ENCODE results near the gene SNX3.

Gene SNX3

GRCh38 chr6:108268845-108269244, 8.0 kb upstream of the SNX3 start:
- DNase-seq (ENCODE audit: low spot score) (no peak), ATAC-seq (ENCODE audit: low read depth) (no peak)
- TF ChIP-seq, protein P1, sequence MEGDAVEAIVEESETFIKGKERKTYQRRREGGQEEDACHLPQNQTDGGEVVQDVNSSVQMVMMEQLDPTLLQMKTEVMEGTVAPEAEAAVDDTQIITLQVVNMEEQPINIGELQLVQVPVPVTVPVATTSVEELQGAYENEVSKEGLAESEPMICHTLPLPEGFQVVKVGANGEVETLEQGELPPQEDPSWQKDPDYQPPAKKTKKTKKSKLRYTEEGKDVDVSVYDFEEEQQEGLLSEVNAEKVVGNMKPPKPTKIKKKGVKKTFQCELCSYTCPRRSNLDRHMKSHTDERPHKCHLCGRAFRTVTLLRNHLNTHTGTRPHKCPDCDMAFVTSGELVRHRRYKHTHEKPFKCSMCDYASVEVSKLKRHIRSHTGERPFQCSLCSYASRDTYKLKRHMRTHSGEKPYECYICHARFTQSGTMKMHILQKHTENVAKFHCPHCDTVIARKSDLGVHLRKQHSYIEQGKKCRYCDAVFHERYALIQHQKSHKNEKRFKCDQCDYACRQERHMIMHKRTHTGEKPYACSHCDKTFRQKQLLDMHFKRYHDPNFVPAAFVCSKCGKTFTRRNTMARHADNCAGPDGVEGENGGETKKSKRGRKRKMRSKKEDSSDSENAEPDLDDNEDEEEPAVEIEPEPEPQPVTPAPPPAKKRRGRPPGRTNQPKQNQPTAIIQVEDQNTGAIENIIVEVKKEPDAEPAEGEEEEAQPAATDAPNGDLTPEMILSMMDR (IDR thresholded peaks at IDR 0.05; ENCODE audit: poor library complexity, severe bottlenecking) = no peak
- H3K4me3 ChIP-seq (ENCODE audit: severe bottlenecking) = no peak overlapping the region
- no peaks in the 10 kb centered on the region for H3K4me1 ChIP-seq (ENCODE audit: insufficient read depth, poor library complexity, severe bottlenecking)
- H3K27me3 ChIP-seq (ENCODE audit: insufficient read depth, poor library complexity, severe bottlenecking) = no peaks in the 10 kb centered on the region
- no peak overlapping the region for H3K27ac ChIP-seq (ENCODE audit: poor library complexity, severe bottlenecking)
- no peaks in the 10 kb centered on the region for H3K36me3 ChIP-seq (ENCODE audit: low read depth)
- no peaks in the 10 kb centered on the region for H3K9me3 ChIP-seq (ENCODE audit: severe bottlenecking)

DNA sequence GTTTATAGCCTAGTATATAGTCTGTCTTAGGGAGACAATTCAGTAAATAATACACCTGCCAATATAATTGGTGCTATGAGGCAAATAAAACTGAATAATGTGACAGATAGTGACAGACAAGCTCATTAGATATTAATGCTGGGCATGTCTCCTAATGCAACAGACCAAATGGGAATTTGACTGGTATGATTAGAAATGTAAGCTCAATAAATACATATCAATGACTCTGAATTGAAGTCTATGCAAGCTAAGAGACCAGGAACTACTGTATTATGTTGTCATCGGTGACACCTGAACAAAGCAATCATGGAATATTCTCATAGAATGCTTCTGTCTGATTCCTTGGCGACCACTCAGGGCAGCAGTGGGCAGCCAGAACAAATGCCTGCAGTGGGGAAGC, 2.5 kb upstream of the SNX3 start:
- no peaks in the 10 kb centered on the region for H3K27me3 ChIP-seq (ENCODE audit: insufficient read depth, poor library complexity, severe bottlenecking)
- DNase-seq (ENCODE audit: low spot score) = no peak
- TF ChIP-seq, protein P1 (IDR thresholded peaks at IDR 0.05; ENCODE audit: poor library complexity, severe bottlenecking) = no peak
- no peak overlapping the region for H3K4me3 ChIP-seq (ENCODE audit: severe bottlenecking)
- no peak for ATAC-seq (ENCODE audit: low read depth)
- no peak overlapping the region for H3K27ac ChIP-seq (ENCODE audit: poor library complexity, severe bottlenecking)
- no peaks in the 10 kb centered on the region for H3K36me3 ChIP-seq (ENCODE audit: low read depth)
- H3K4me1 ChIP-seq (ENCODE audit: insufficient read depth, poor library complexity, severe bottlenecking) = peaks cover 9% of the 10 kb centered on the region
- no peaks in the 10 kb centered on the region for H3K9me3 ChIP-seq (ENCODE audit: severe bottlenecking)

DNA sequence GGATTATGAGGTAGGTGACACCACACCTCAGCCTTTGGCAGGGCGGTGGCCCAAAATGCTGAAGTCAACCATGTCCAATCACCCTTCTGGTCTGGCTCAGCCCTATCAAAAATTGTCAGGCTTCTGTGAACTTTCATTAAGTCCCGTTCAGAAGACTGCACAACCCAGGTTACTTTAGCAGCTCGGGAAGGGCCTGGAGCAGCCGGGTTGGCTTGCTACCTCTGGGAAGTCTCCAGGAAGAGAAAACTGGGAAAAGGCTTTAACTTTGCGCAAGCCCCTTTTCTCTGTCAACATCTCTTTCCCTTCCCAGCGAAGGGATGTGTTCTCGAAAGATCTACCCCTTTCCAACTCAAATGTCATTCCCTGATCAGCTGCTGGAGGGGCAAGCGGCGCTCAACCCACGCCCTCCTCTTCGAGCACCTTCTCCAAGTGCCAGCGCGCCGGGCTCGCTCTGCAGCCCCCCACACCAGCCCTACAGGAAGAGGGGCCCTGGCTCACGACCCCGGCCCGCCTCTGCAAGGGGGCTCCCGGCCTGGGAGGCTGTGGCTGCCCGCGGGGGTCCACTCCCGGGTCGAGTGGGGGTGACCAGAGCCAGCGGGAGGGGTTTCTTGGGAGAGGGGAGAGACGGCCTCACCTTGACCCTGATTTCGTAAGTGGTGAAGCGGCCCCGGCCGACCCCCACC, 573 bp downstream of the SNX3 start:
- Histone ChIP-seq H3K27ac (ENCODE audit: poor library complexity, severe bottlenecking) (peak overlapping the region; percentile 71), H3K36me3 (ENCODE audit: low read depth) (peaks cover 18% of the 10 kb centered on the region; the same call in 1 of the 2 replicates), H3K9me3 (ENCODE audit: severe bottlenecking) (no peaks in the 10 kb centered on the region), H3K4me3 (ENCODE audit: severe bottlenecking) (peak overlapping the region; percentile 67), H3K4me1 (ENCODE audit: insufficient read depth, poor library complexity, severe bottlenecking) (peaks cover 9% of the 10 kb centered on the region), H3K27me3 (ENCODE audit: insufficient read depth, poor library complexity, severe bottlenecking) (no peaks in the 10 kb centered on the region)
- TF ChIP-seq, protein P1 (IDR thresholded peaks at IDR 0.05; ENCODE audit: poor library complexity, severe bottlenecking) = no peak
- DNase-seq (ENCODE audit: low spot score) (no peak), ATAC-seq (ENCODE audit: low read depth) (peak; percentile 7; the same call in 2 of the 3 replicates)

DNA sequence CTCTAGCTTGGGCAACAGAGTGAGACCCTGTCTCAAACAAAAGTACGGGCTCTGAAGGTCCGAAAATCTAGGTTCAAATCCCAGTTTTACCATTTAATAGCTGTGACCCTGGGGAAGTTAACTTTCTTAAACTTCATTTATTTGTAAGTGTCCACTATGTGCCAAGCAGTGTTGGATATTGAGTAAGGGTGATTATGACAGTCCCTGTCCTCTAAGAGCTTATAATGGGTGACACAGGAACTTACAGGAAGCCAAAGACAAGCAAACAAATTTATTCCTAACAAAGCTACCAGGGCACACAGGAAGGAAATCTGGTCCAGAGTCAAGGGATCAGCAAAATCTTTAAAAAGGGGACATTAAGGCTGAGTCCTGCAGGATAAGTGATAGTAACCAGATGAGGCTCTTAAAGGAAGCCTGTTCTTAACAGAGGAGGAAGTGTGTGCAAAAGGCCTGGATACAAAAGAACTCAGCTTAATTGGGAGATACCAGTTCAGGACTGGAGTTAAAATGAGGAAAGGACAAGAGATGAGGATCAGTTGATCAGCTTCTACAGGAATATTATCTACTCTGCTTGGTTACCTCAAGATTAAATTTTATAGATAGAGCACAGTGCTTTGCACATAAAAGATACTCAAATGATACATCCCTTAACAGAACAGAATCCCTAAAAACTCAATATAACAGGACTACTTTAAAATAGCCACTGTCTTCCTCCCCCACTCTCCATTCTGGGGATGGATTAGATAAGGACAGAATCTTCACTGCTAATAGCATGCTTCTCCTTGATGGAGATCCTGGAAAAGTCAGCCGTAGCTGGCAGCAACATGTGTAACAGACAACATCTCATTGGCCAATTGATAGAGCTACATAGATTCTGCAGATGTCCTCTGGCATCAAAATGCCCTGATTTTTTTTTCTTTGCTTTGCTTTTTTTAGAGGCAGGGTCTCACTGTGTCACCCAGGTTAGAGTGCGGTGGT, 6.1 kb downstream of the SNX3 start:
- no peaks in the 10 kb centered on the region for H3K27me3 ChIP-seq (ENCODE audit: insufficient read depth, poor library complexity, severe bottlenecking)
- H3K4me3 ChIP-seq (ENCODE audit: severe bottlenecking) = no peak overlapping the region
- no peak overlapping the region for H3K27ac ChIP-seq (ENCODE audit: poor library complexity, severe bottlenecking)
- DNase-seq (ENCODE audit: low spot score) (no peak), ATAC-seq (ENCODE audit: low read depth) (no peak)
- no peaks in the 10 kb centered on the region for H3K9me3 ChIP-seq (ENCODE audit: severe bottlenecking)
- H3K4me1 ChIP-seq (ENCODE audit: insufficient read depth, poor library complexity, severe bottlenecking) = peaks cover 8% of the 10 kb centered on the region
- TF ChIP-seq, protein P1 (IDR thresholded peaks at IDR 0.05; ENCODE audit: poor library complexity, severe bottlenecking) = no peak
- H3K36me3 ChIP-seq (ENCODE audit: low read depth) = peaks cover 37% of the 10 kb centered on the region

Measured in RWPE2 (cell line).